T-helper 22 cell (primary cell): Measurements from ENCODE around the gene MT1G.
"Not testable (repeated sequence)": the region's sequence is repeated elsewhere in the genome, so short reads cannot be mapped to it uniquely, and the experiment has no call there.

ENCODE experiments used
- DNase-seq: peaks from one replicate; pipeline ENCODE4 v3.0.0-alpha.2; 2020; ENCODE audit warnings: low read depth

MT1G gene

GRCh38 chr16:56667581-56668571 lies at the start of gene MT1G:
Gene MT1G, minus strand, starts transcription at chr16:56668065. Its CDS starts 72 bp downstream, at chr16:56667993.
- DNase-seq: no peak

GRCh38 chr16:56717532-56717931 lies 49.7 kb upstream of the MT1G start:
- DNase-seq: not testable (repeated sequence)

- no peak for DNase-seq
Measured at GRCh38 chr16:56716761-56717160, 48.9 kb upstream of the MT1G start.

GRCh38 chr16:56715126-56715525 lies 47.3 kb upstream of the MT1G start:
- DNase-seq: no peak

GRCh38 chr16:56713794-56714193 lies 45.9 kb upstream of the MT1G start:
- no peak for DNase-seq

- DNase-seq: no peak
Measured at GRCh38 chr16:56711862-56712261, 44.0 kb upstream of the MT1G start.

GRCh38 chr16:56710181-56710737 lies 42.4 kb upstream of the MT1G start:
- no peak for DNase-seq

GRCh38 chr16:56709443-56710040 lies 41.7 kb upstream of the MT1G start:
- DNase-seq: no peak

GRCh38 chr16:56708525-56709442 lies 40.9 kb upstream of the MT1G start:
- no peak for DNase-seq

- DNase-seq: no peak
Measured at GRCh38 chr16:56702836-56703235, 35.0 kb upstream of the MT1G start.

- DNase-seq: no peak
Measured at GRCh38 chr16:56701534-56701933, 33.7 kb upstream of the MT1G start.

GRCh38 chr16:56700631-56701030 lies 32.8 kb upstream of the MT1G start:
- DNase-seq: no peak

- no peak for DNase-seq
Measured at GRCh38 chr16:56700195-56700594, 32.3 kb upstream of the MT1G start.

GRCh38 chr16:56697456-56698155 lies 29.7 kb upstream of the MT1G start:
- DNase-seq: no peak

- no peak for DNase-seq
Measured at GRCh38 chr16:56695246-56695645, 27.4 kb upstream of the MT1G start.

GRCh38 chr16:56691885-56692284 lies 24.0 kb upstream of the MT1G start:
- DNase-seq: no peak

GRCh38 chr16:56690420-56691122 lies 22.7 kb upstream of the MT1G start:
- no peak for DNase-seq

- no peak for DNase-seq
Measured at GRCh38 chr16:56689171-56689570, 21.3 kb upstream of the MT1G start.

GRCh38 chr16:56688762-56689161 lies 20.9 kb upstream of the MT1G start:
- DNase-seq: no peak

- DNase-seq: no peak
Measured at GRCh38 chr16:56686758-56687157, 18.9 kb upstream of the MT1G start.
